HG02938 (cell line): Measurements from ENCODE around the gene INSC.

Experiments
- ATAC-seq: cut with Tn5 transposase; IDR thresholded peaks from one replicate; pipeline ENCODE4 v1.9.1; 2021; ENCODE audit warnings: mild to moderate bottlenecking, moderate library complexity; ENCODE audit not compliant: unreplicated experiment

INSC gene

DNA sequence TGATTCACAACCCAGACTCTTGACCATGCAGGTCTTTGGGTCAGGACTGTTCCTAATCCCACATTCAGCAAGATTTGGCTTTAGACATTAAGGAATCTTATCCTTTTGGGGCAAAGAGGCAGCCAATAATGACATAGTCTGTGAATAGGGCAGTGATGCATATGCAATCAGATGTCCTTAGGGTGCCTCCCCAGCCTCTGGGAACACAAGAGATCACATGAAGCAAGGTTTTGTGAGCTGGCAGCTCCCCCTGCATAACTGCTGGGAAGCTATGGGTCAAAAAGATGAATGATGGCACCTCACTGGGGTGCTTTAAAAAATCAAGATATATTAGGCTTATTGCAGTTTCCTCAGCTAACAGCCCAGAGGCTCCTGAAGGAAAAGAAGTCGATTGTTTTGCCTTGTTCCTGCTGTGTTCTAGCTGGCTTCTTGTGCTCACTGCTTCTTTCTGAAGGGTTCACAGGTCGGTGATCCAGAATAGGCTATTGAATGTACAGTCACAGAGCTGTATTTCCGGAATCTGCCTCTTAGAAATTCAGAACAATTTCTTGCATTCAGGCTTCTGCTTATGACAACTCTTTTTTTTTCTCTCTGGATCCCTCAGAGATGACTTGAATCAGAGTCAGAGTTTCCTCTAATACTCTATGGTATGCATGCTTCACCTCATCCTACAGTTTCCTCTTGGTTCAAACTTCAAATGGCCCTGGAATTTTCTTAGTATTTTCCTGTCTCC is 31.7 kb downstream of the INSC start:
- ATAC-seq, result no peak

DNA sequence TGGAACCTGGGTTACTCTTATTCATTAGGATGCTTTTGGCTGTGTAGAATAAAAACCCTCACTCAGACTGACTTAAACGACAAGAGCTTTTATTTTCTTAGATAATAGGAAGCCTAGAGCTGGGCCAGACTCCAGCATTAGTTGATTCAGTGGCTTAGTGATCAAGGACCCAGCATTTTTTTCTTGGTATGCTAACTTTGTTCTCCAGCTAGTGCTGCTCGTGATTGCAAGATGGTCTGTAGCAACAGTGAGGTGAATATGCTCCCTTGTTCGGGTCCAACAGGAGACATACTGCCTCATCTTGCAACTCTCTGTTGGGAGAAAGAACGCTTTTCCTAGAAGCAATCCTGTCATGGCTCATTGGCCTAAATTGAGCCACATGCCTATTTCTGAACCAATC is 33.4 kb downstream of the INSC start:
- ATAC-seq, result no peak

GRCh38 chr11:15149050-15149449 is 34.3 kb downstream of the INSC start:
- ATAC-seq, result no peak

- no peak for ATAC-seq
Observed at GRCh38 chr11:15150507-15150906, 35.8 kb downstream of the INSC start.

GRCh38 chr11:15153231-15153630 is 38.5 kb downstream of the INSC start:
- no peak for ATAC-seq

- no peak for ATAC-seq
Observed at GRCh38 chr11:15157181-15157580, 42.5 kb downstream of the INSC start.

GRCh38 chr11:15157606-15158137 is 42.9 kb downstream of the INSC start:
- no peak for ATAC-seq

DNA sequence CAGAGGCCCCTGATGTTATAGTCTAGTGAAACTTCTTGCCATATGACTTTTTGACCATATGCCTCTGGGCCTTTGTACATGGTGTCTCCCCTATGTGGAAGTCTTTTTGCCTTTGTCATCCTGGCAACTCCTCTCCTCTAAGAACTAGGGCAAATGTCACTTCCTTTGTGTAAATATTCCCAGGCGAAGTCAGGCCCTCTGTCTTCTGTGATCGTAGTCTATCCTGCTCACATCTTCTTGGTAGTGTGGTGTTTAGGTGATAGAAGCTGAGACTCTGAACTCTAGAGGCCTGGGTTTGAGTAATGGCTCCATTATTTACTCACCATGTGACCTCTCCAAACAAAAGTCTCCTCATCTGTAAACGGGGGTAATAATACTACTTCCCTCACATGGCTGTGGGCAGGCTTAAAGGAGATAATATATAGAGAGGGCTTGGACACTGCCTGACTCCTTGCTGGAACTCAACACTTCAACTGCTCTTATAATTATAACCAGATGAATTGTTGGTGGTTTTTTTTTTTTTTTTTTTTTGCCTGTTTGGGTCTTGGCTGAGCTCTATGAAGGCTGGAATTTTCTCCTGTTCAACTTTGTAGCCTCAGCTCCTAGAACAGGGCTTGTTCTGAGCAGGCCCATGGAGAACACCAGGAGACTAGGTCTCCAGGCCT is 43.8 kb downstream of the INSC start:
- ATAC-seq, result no peak

- peak; percentile 73 for ATAC-seq
Observed at GRCh38 chr11:15159085-15159484, 44.4 kb downstream of the INSC start.

GRCh38 chr11:15161790-15162189 is 47.1 kb downstream of the INSC start:
- ATAC-seq, result no peak

- no peak for ATAC-seq
Observed at GRCh38 chr11:15163136-15163535, 48.4 kb downstream of the INSC start.

DNA sequence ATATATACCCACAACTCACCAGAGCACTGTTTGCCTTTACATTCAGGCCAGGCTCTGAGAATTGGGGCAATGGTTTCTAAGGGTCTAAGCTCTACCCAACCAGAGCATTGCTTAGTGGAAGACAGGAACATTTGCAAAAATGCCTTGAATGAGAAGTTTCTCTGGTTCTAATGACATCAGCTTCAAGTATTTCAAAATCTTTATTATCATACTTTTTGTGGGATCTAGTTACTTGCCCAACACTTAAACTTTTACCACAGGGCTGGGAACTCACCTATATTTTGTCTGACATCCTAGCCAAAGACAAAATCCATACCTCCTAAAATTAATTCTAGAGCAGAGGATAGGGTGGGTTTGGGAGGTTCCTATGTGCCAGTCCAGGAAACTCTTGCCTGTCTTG is 51.5 kb downstream of the INSC start:
- no peak for ATAC-seq

- no peak for ATAC-seq
Observed at GRCh38 chr11:15169815-15170551, 55.3 kb downstream of the INSC start.

DNA sequence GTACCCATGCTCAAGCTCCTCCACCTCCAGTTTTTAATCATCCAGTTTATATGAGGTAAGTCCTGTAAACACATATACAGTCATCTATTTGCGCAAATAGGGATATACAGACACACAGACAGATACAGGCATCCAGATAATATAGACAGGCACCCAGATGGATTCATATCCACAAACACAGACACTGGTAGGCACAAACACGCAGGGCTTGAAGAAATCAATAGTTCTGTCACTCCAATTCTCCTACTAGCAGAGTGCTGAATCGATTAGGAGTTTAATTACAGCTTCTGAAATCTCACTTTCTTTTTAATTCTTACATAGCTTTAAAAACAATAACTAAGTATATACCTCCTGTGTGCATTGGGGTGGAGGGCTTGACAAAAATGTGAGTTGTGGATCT is 56.0 kb downstream of the INSC start:
- no peak for ATAC-seq

DNA sequence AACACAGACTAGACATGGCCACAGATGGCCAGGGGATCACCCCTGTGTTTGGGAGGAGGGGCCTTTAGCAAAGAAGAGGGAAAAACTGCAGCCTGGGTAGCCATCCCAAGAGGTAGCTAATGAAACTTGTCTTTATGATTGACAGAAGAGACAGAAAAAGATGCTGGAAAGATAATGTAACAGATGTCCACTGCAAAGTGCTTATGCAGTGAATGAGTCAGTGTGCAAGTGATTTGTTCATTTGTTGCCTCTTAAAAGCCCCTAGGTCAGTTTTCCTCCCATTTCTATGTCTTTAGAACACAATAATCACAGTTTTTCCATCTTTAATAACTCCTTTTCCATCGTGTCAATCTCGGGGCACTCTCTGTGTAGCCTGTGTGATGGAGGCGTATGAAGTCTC is 57.2 kb downstream of the INSC start:
- no peak for ATAC-seq

- no peak for ATAC-seq
Observed at GRCh38 chr11:15175831-15176230, 61.1 kb downstream of the INSC start.

- no peak for ATAC-seq
Observed at GRCh38 chr11:15176646-15177163, 62.0 kb downstream of the INSC start.

DNA sequence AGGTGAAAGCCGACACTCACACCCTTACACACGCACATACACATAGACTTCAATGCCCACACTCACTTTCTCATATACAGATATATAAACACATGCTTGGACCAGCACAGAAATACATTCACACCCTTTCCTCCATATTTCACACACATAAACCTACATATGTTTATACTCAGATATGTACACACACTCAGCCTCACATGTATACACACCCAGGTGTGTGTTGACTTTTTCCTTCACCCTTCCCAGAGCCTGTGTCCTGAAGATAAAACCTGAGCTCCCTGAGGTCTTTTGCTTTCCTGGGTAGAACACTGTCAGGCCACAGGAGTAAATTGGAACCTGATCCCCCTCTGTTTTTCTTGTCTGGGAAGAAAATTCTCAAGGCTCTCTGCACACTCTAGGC is 62.8 kb downstream of the INSC start:
- ATAC-seq, result no peak

GRCh38 chr11:15178214-15178613 is 63.5 kb downstream of the INSC start:
- no peak for ATAC-seq

GRCh38 chr11:15179167-15179566 is 64.4 kb downstream of the INSC start:
- ATAC-seq, result no peak

GRCh38 chr11:15180212-15180792 is 65.6 kb downstream of the INSC start:
- ATAC-seq, result peak; percentile 76
